Smooth muscle cell (in vitro differentiated cells): ENCODE results near the gene TBX4. TPM values are rescaled to one million over a fixed set of nuclear protein-coding genes. Genes with fewer than 3 reads are reported as not detected.

Source experiments
- DNase-seq: peaks from one replicate; lab custom pipeline; 2025; ENCODE audit not compliant: unreplicated experiment; lab: John Stamatoyannopoulos, UW
- H2AFZ ChIP-seq: fragments of 200-600 bp; sonication (generic); 2 replicates; pipeline ENCODE4 v1.6.0; 2016; ENCODE audit warnings: antibody characterized with exemption, low read depth, mild to moderate bottlenecking
- H3F3A ChIP-seq: fragments of 200-600 bp; sonication (generic); 2 replicates; pipeline ENCODE4 v1.6.0; 2017; ENCODE audit warnings: antibody characterized with exemption, low read depth
- H3K27ac ChIP-seq: fragments of 200-600 bp; sonication (generic); 2 replicates; pipeline ENCODE4 v1.5.1; 2016; ENCODE audit warnings: low read depth, mild to moderate bottlenecking
- H3K27me3 ChIP-seq: fragments of 200-600 bp; sonication (generic); 2 replicates; pipeline ENCODE4 v1.6.1; 2016; ENCODE audit warnings: low read depth, mild to moderate bottlenecking
- H3K36me3 ChIP-seq: fragments of 200-600 bp; sonication (generic); 2 replicates; pipeline ENCODE4 v1.5.1; 2016; ENCODE audit warnings: low read depth
- H3K4me1 ChIP-seq: fragments of 200-600 bp; sonication (generic); 2 replicates; pipeline ENCODE4 v1.5.1; 2016; ENCODE audit warnings: low read depth
- H3K4me2 ChIP-seq: fragments of 200-600 bp; sonication (generic); 2 replicates; pipeline ENCODE4 v1.6.0; 2016; ENCODE audit warnings: mild to moderate bottlenecking
- H3K4me3 ChIP-seq: fragments of 200-600 bp; sonication (generic); 2 replicates; pipeline ENCODE4 v1.5.1; 2016; ENCODE audit warnings: mild to moderate bottlenecking
- H3K79me2 ChIP-seq: fragments of 200-600 bp; sonication (generic); 2 replicates; pipeline ENCODE4 v1.6.0; 2016; ENCODE audit warnings: low read depth, mild to moderate bottlenecking
- H3K9ac ChIP-seq: fragments of 200-600 bp; sonication (generic); 2 replicates; pipeline ENCODE4 v1.6.0; 2016; ENCODE audit warnings: low read depth
- H3K9me3 ChIP-seq: fragments of 200-600 bp; sonication (generic); replicated peaks from 2 replicates; pipeline ENCODE4 v1.5.1; 2016; ENCODE audit warnings: low read depth
- H4K20me1 ChIP-seq: fragments of 200-600 bp; sonication (generic); 2 replicates; pipeline ENCODE4 v1.6.0; 2016; ENCODE audit warnings: low read depth
- CTCF ChIP-seq: fragments of 200-600 bp; sonication (generic); IDR thresholded peaks from 2 replicates; pipeline ENCODE4 v1.5.1; 2017; ENCODE audit warnings: borderline replicate concordance, mild to moderate bottlenecking, antibody characterized with exemption; ENCODE audit not compliant: insufficient read depth, poor library complexity, severe bottlenecking
- WGBS: methylation state at CpG from one replicate; pipeline ENCODE4 v1.1.7; 2016; ENCODE audit warnings: low lambda C conversion rate; 5-methylcytosine and 5-hydroxymethylcytosine counted together
- polyA plus RNA-seq: library from polyadenylated mRNA; unstranded; fragments of >200 nt; fragmentation: Nextera tagmentation; extraction: Ambion mirVana; gene quantifications from 2 replicates; pipeline ENCODE4 v1.2.1, GENCODE V29; 2016
- total RNA-seq: library from RNA; depleted of rRNA; stranded (reverse); fragments of >200 nt; gene quantifications from 2 replicates; pipeline ENCODE4 v1.2.3, GENCODE V29; 2014

The TBX4 gene
- total and polyA plus RNA-seq, 2 experiments from 2014 or later, result 14.1 to 22.7 TPM

DNA sequence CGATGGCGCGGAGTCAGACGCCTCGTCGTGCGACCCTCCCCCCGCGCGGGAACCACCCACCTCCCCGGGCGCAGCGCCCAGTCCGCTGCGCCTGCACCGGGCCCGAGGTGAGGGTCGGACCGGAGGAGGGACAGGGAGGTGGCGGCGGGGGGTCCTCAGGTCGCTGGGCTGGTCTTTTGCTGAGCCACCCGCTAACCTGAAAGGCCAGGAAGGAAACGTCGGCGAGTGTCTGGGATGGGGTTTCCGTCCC lies 47.6 kb upstream of the TBX4 start:
- no peaks in the 10 kb centered on the region for H3K9me3 ChIP-seq
- H3K4me1 ChIP-seq, result peaks cover 32% of the 10 kb centered on the region
- DNase-seq, result no peak
- H3K36me3 ChIP-seq, result no peaks in the 10 kb centered on the region
- peak overlapping the region; percentile 97 for H3K4me2 ChIP-seq
- no peak for TF ChIP-seq CTCF
- no peak overlapping the region for H3K9ac ChIP-seq
- H4K20me1 ChIP-seq, result peaks cover 83% of the 10 kb centered on the region
- WGBS, result 23% methylated on average over 14 of the region's 27 CpGs
- H3K4me3 ChIP-seq, result peak overlapping the region; percentile 77
- peaks cover 68% of the 10 kb centered on the region for H3K79me2 ChIP-seq
- H3K27ac ChIP-seq, result no peak overlapping the region
- H2AFZ ChIP-seq, result no peak overlapping the region
- peaks cover 8% of the 10 kb centered on the region for H3F3A ChIP-seq
- H3K27me3 ChIP-seq, result peaks cover 43% of the 10 kb centered on the region

DNA sequence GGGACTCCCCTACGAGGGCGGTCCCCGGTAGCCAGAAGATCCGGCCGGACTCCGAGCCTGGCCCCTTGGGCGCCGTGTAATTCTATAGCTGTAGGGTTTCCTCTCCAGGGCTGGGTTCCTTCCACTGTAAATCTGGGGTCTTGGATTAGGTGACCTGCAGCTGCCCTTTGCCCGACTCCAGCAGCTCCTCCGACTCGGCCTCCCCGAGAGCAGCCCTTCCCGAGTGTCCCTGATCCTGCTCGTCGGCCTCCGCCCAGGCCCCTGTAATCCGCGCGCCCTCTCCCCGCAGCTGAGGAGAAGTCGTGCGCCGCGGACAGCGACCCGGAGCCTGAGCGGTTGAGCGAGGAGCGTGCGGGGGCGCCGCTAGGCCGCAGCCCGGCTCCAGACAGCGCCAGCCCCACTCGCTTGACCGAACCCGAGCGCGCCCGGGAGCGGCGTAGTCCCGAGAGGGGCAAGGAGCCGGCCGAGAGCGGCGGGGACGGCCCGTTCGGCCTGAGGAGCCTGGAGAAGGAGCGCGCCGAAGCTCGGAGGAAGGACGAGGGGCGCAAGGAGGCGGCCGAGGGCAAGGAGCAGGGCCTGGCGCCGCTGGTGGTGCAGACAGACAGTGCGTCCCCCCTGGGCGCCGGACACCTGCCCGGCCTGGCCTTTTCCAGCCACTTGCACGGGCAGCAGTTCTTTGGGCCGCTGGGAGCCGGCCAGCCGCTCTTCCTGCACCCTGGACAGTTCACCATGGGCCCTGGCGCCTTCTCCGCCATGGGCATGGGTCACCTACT lies 47.1 kb upstream of the TBX4 start:
- Histone ChIP-seq H3K27ac (no peak overlapping the region), H3F3A (peaks cover 11% of the 10 kb centered on the region), H3K4me3 (peak overlapping the region; percentile 77), H3K4me2 (peak overlapping the region; percentile 97), H3K4me1 (peaks cover 32% of the 10 kb centered on the region), H2AFZ (no peak overlapping the region), H3K27me3 (peaks cover 43% of the 10 kb centered on the region), H4K20me1 (peaks cover 83% of the 10 kb centered on the region), H3K9me3 (no peaks in the 10 kb centered on the region), H3K36me3 (no peaks in the 10 kb centered on the region), H3K9ac (no peak overlapping the region), H3K79me2 (peaks cover 66% of the 10 kb centered on the region)
- DNase-seq, result no peak
- WGBS, result 45% methylated on average over 69 of the region's 71 CpGs
- no peak for TF ChIP-seq CTCF

DNA sequence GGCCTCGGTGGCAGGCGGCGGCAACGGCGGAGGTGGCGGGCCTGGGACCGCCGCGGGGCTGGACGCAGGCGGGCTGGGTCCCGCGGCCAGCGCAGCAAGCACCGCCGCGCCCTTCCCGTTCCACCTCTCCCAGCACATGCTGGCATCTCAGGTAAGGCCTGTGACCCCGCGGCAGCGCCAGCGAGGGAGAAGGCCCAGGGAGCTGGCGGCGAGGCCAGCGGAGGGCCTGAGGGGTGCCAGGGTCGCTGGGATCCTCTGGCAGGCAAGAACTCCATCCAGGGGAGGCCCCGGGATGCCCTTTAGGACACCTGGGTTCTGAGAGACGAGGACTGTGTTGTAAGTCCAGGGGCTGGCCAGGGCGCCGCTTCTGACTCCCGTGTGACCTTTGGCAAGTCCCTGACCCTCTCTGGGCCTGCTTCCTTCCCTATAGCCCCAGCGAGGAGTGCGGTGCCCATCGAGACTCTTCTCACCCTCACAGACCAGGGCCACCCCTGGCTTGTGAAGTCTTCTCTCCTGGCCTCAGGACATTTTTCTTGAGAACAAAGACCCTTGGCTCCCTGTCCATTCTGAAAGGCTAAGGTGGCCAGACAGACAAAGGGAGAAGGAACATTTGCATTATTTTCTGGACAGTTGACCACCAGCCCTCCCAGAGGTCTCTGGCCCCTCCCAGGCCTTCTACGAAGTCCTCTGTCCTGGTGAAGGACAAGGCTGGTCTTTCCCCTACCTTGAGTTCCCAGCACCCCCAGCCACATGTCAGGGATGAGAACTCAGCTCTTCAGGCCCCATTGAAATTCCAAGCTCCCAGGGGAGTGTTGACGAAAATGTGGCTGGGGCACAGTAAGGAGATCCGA lies 46.3 kb upstream of the TBX4 start:
- Histone ChIP-seq H3K4me3 (peak overlapping the region; percentile 77), H3K36me3 (no peaks in the 10 kb centered on the region), H3K9me3 (no peaks in the 10 kb centered on the region), H2AFZ (no peak overlapping the region), H3K4me1 (peaks cover 31% of the 10 kb centered on the region), H3K27me3 (peaks cover 43% of the 10 kb centered on the region), H3K27ac (no peak overlapping the region), H3K79me2 (peaks cover 60% of the 10 kb centered on the region), H3K4me2 (peak overlapping the region; percentile 97), H4K20me1 (peaks cover 77% of the 10 kb centered on the region), H3K9ac (no peak overlapping the region), H3F3A (peaks cover 18% of the 10 kb centered on the region)
- TF ChIP-seq CTCF, result no peak
- DNase-seq, result no peak
- 71% methylated on average over 33 of the region's 37 CpGs for WGBS
